ENCODE data around the gene MOG.

The MOG gene

GRCh38 chr6:29656798-29657197 lies at the start of gene MOG:
MOG (plus strand) TSS chr6:29657092; CDS start chr6:29657210, 118 bp downstream.
- in situ Hi-C loops (cut with HindIII; ENCODE audit: low sequenced_read_pairs), result no loop called here

GRCh38 chr6:29608131-29608530 lies 48.8 kb upstream of the MOG start:
- in situ Hi-C loops (cut with HindIII; ENCODE audit: low sequenced_read_pairs), result no loop called here

GRCh38 chr6:29610540-29610939 lies 46.4 kb upstream of the MOG start:
- in situ Hi-C loops (cut with HindIII; ENCODE audit: low sequenced_read_pairs), result no loop called here

GRCh38 chr6:29611426-29611825 lies 45.5 kb upstream of the MOG start:
- in situ Hi-C loops (cut with HindIII; ENCODE audit: low sequenced_read_pairs), result no loop called here

GRCh38 chr6:29617782-29618554 lies 38.9 kb upstream of the MOG start:
- in situ Hi-C loops (cut with HindIII; ENCODE audit: low sequenced_read_pairs), result no loop called here

- in situ Hi-C loops (cut with HindIII; ENCODE audit: low sequenced_read_pairs), result no loop called here
Observed at GRCh38 chr6:29619578-29620160, 37.2 kb upstream of the MOG start.

GRCh38 chr6:29620630-29621029 lies 36.3 kb upstream of the MOG start:
- in situ Hi-C loops (cut with HindIII; ENCODE audit: low sequenced_read_pairs), result no loop called here

- in situ Hi-C loops (cut with HindIII; ENCODE audit: low sequenced_read_pairs), result no loop called here
Observed at GRCh38 chr6:29624520-29624961, 32.4 kb upstream of the MOG start.

- in situ Hi-C loops (cut with HindIII; ENCODE audit: low sequenced_read_pairs), result no loop called here
Observed at GRCh38 chr6:29625337-29625930, 31.5 kb upstream of the MOG start.

GRCh38 chr6:29626948-29627754 lies 29.7 kb upstream of the MOG start:
- in situ Hi-C loops (cut with HindIII; ENCODE audit: low sequenced_read_pairs), result no loop called here

- in situ Hi-C loops (cut with HindIII; ENCODE audit: low sequenced_read_pairs), result no loop called here
Observed at GRCh38 chr6:29627755-29628418, 29.0 kb upstream of the MOG start.

- in situ Hi-C loops (cut with HindIII; ENCODE audit: low sequenced_read_pairs), result no loop called here
Observed at GRCh38 chr6:29628419-29629281, 28.2 kb upstream of the MOG start.

- in situ Hi-C loops (cut with HindIII; ENCODE audit: low sequenced_read_pairs), result no loop called here
Observed at GRCh38 chr6:29629571-29629970, 27.3 kb upstream of the MOG start.

- in situ Hi-C loops (cut with HindIII; ENCODE audit: low sequenced_read_pairs), result no loop called here
Observed at GRCh38 chr6:29630315-29630714, 26.6 kb upstream of the MOG start.

- in situ Hi-C loops (cut with HindIII; ENCODE audit: low sequenced_read_pairs), result no loop called here
Observed at GRCh38 chr6:29631209-29631810, 25.6 kb upstream of the MOG start.

- in situ Hi-C loops (cut with HindIII; ENCODE audit: low sequenced_read_pairs), result no loop called here
Observed at GRCh38 chr6:29631860-29632731, 24.8 kb upstream of the MOG start.

- in situ Hi-C loops (cut with HindIII; ENCODE audit: low sequenced_read_pairs), result no loop called here
Observed at GRCh38 chr6:29632789-29633533, 23.9 kb upstream of the MOG start, which contains the start of gene GABBR1. GABBR1 (minus strand) TSS chr6:29633183; CDS start chr6:29632385, 798 bp downstream.

- in situ Hi-C loops (cut with HindIII; ENCODE audit: low sequenced_read_pairs), result no loop called here
Observed at GRCh38 chr6:29633534-29633905, 23.4 kb upstream of the MOG start.

Measured in DLD1 (cell line).